ENCODE data around the gene HECA.

Gene HECA

GRCh38 chr6:139144490-139145085 lies 9.7 kb downstream of the HECA start:
- ATAC-seq (ENCODE audit: low read depth), result no peak
- H3K4me1 ChIP-seq (ENCODE audit: insufficient read depth, poor library complexity, severe bottlenecking), result no peaks in the 10 kb centered on the region
- no peak for DNase-seq (ENCODE audit: low spot score)

GRCh38 chr6:139145661-139146060 lies 10.8 kb downstream of the HECA start:
- H3K36me3 ChIP-seq (ENCODE audit: low read depth), result no peaks in the 10 kb centered on the region
- H3K27me3 ChIP-seq (ENCODE audit: insufficient read depth, poor library complexity, severe bottlenecking), result no peaks in the 10 kb centered on the region
- no peaks in the 10 kb centered on the region for H3K9me3 ChIP-seq (ENCODE audit: severe bottlenecking)
- TF ChIP-seq, protein P1, sequence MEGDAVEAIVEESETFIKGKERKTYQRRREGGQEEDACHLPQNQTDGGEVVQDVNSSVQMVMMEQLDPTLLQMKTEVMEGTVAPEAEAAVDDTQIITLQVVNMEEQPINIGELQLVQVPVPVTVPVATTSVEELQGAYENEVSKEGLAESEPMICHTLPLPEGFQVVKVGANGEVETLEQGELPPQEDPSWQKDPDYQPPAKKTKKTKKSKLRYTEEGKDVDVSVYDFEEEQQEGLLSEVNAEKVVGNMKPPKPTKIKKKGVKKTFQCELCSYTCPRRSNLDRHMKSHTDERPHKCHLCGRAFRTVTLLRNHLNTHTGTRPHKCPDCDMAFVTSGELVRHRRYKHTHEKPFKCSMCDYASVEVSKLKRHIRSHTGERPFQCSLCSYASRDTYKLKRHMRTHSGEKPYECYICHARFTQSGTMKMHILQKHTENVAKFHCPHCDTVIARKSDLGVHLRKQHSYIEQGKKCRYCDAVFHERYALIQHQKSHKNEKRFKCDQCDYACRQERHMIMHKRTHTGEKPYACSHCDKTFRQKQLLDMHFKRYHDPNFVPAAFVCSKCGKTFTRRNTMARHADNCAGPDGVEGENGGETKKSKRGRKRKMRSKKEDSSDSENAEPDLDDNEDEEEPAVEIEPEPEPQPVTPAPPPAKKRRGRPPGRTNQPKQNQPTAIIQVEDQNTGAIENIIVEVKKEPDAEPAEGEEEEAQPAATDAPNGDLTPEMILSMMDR (IDR thresholded peaks at IDR 0.05; ENCODE audit: poor library complexity, severe bottlenecking), result no peak
- DNase-seq (ENCODE audit: low spot score) (no peak), ATAC-seq (ENCODE audit: low read depth) (no peak)
- no peak overlapping the region for H3K4me3 ChIP-seq (ENCODE audit: severe bottlenecking)
- peaks cover 2% of the 10 kb centered on the region for H3K4me1 ChIP-seq (ENCODE audit: insufficient read depth, poor library complexity, severe bottlenecking)
- H3K27ac ChIP-seq (ENCODE audit: poor library complexity, severe bottlenecking), result no peak overlapping the region

More at GRCh38 chr6:139144490-139145085, 9.7 kb downstream of the HECA start:
- Histone ChIP-seq H3K27ac (ENCODE audit: poor library complexity, severe bottlenecking) (no peak overlapping the region), H3K27me3 (ENCODE audit: insufficient read depth, poor library complexity, severe bottlenecking) (no peaks in the 10 kb centered on the region), H3K36me3 (ENCODE audit: low read depth) (no peaks in the 10 kb centered on the region), H3K4me3 (ENCODE audit: severe bottlenecking) (no peak overlapping the region), H3K9me3 (ENCODE audit: severe bottlenecking) (no peaks in the 10 kb centered on the region)
- TF ChIP-seq, protein P1 (IDR thresholded peaks at IDR 0.05; ENCODE audit: poor library complexity, severe bottlenecking), result no peak

DNA sequence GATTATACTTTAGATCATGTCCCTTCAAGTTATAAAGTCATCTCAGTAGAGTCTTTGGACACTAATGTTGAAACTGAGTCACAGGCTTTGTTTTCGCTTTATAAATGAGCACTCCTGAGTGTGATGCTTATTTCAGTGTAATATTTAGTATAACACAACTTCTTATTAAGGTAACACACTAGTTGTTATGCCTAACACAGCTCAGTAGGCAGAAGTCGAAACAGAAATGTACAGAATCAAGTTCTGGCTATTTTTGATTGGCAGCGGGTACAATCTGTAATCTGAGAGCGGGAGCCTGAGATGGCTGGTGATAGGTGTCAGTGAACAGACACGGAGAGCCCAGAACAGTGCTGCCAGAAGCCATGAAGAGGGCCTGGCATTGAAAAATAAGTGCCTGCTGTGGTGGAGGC lies 11.4 kb downstream of the HECA start:
- Histone ChIP-seq H3K27me3 (ENCODE audit: insufficient read depth, poor library complexity, severe bottlenecking) (no peaks in the 10 kb centered on the region), H3K36me3 (ENCODE audit: low read depth) (no peaks in the 10 kb centered on the region), H3K4me1 (ENCODE audit: insufficient read depth, poor library complexity, severe bottlenecking) (peaks cover 6% of the 10 kb centered on the region), H3K27ac (ENCODE audit: poor library complexity, severe bottlenecking) (no peak overlapping the region), H3K9me3 (ENCODE audit: severe bottlenecking) (no peaks in the 10 kb centered on the region), H3K4me3 (ENCODE audit: severe bottlenecking) (no peak overlapping the region)
- DNase-seq (ENCODE audit: low spot score) (no peak), ATAC-seq (ENCODE audit: low read depth) (no peak)
- TF ChIP-seq, protein P1 (IDR thresholded peaks at IDR 0.05; ENCODE audit: poor library complexity, severe bottlenecking), result no peak

DNA sequence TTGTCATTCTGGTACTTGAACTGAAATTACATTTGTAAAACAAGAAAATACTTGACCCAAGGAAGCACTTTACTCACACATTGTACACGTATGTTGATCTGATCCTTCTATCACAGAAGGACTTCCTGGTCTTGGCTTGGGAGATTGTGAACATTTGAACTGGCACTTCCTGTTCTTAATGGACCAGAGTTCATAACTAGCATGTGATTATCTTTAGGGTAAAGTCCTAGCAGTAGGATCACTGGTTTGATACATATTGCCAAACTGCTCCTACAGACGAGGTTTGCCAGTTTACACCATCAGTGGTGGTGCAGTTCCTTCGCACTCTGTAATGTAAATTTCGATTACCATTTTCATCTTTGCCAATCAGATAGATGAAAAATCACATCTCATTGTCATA lies 12.7 kb downstream of the HECA start:
- no peak overlapping the region for H3K27ac ChIP-seq (ENCODE audit: poor library complexity, severe bottlenecking)
- TF ChIP-seq, protein P1 (IDR thresholded peaks at IDR 0.05; ENCODE audit: poor library complexity, severe bottlenecking), result no peak
- H3K36me3 ChIP-seq (ENCODE audit: low read depth), result no peaks in the 10 kb centered on the region
- peaks cover 6% of the 10 kb centered on the region for H3K4me1 ChIP-seq (ENCODE audit: insufficient read depth, poor library complexity, severe bottlenecking)
- DNase-seq (ENCODE audit: low spot score), result no peak
- no peak overlapping the region for H3K4me3 ChIP-seq (ENCODE audit: severe bottlenecking)
- ATAC-seq (ENCODE audit: low read depth), result no peak
- H3K9me3 ChIP-seq (ENCODE audit: severe bottlenecking), result no peaks in the 10 kb centered on the region
- no peaks in the 10 kb centered on the region for H3K27me3 ChIP-seq (ENCODE audit: insufficient read depth, poor library complexity, severe bottlenecking)

DNA sequence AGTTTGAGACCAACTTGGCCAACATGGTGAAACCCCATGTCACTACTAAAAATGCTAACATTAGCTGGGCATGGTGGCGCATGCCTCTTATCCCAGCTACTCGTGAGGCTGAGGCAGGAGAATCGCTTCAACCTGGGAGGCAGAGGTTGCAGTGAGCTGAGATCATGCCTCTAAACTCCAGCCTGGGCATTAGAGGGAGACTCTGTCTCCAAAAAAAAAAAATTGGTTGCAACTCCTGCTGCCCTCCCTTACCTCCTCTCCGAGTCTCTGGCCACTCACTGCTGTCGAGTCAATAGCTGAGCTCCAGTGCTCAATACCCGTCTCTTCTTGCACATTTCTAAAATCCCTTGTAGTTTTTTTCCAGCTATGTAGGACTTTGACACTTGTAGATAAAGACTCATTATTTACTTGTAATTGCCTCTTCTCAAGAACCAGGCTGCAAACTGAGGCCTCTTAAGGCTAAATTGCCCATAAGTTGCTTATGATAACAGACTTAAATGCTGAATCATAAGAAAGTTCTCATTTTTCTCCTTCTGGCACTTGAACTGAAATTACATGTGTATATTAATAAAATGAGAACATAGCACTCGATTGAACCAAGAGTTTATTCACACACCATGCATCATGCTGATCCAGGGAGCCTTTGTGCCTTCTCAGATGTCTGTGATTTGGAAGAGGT lies 13.8 kb downstream of the HECA start:
- Histone ChIP-seq H3K27ac (ENCODE audit: poor library complexity, severe bottlenecking) (no peak overlapping the region), H3K4me3 (ENCODE audit: severe bottlenecking) (no peak overlapping the region), H3K27me3 (ENCODE audit: insufficient read depth, poor library complexity, severe bottlenecking) (no peaks in the 10 kb centered on the region), H3K36me3 (ENCODE audit: low read depth) (no peaks in the 10 kb centered on the region), H3K9me3 (ENCODE audit: severe bottlenecking) (no peaks in the 10 kb centered on the region), H3K4me1 (ENCODE audit: insufficient read depth, poor library complexity, severe bottlenecking) (peaks cover 6% of the 10 kb centered on the region)
- TF ChIP-seq, protein P1 (IDR thresholded peaks at IDR 0.05; ENCODE audit: poor library complexity, severe bottlenecking), result no peak
- DNase-seq (ENCODE audit: low spot score), result no peak
- no peak for ATAC-seq (ENCODE audit: low read depth)
